ENCODE data around the gene CFAP73.
A peak's percentile ranks its signal among the peaks of the same experiment; 100 is the strongest.

Gene CFAP73

GRCh38 chr12:113195598-113195997 lies 46.1 kb downstream of the CFAP73 start:
- no peak overlapping the region for H3K4me3 ChIP-seq (ENCODE audit: low read depth, low read length)
- no peak for TF ChIP-seq CTCF (IDR thresholded peaks at IDR 0.05; ENCODE audit: low read depth, low read length)
- no peak for DNase-seq (ENCODE audit: low read depth, low spot score)
- in situ Hi-C loops (cut with HindIII; ENCODE audit: low sequenced_read_pairs) = no loop called here

- in situ Hi-C loops (cut with HindIII; ENCODE audit: low sequenced_read_pairs) = no loop called here
- no peak overlapping the region for H3K4me3 ChIP-seq (ENCODE audit: low read depth, low read length)
- no peak for DNase-seq (ENCODE audit: low read depth, low spot score)
- TF ChIP-seq CTCF (IDR thresholded peaks at IDR 0.05; ENCODE audit: low read depth, low read length) = no peak
Observed at GRCh38 chr12:113196582-113196981, 47.1 kb downstream of the CFAP73 start.

GRCh38 chr12:113196990-113197389 lies 47.5 kb downstream of the CFAP73 start:
- DNase-seq (ENCODE audit: low read depth, low spot score) = peak; percentile 76
- H3K4me3 ChIP-seq (ENCODE audit: low read depth, low read length) = no peak overlapping the region
- in situ Hi-C loops (cut with HindIII; ENCODE audit: low sequenced_read_pairs) = no loop called here

GRCh38 chr12:113197518-113198077 lies 48.1 kb downstream of the CFAP73 start:
- DNase-seq (ENCODE audit: low read depth, low spot score) = no peak
- no peak for TF ChIP-seq CTCF (IDR thresholded peaks at IDR 0.05; ENCODE audit: low read depth, low read length)
- no peak overlapping the region for H3K4me3 ChIP-seq (ENCODE audit: low read depth, low read length)
- in situ Hi-C loops (cut with HindIII; ENCODE audit: low sequenced_read_pairs) = no loop called here

More at GRCh38 chr12:113196990-113197389, 47.5 kb downstream of the CFAP73 start:
- peak; percentile 81 for TF ChIP-seq CTCF (IDR thresholded peaks at IDR 0.05; ENCODE audit: low read depth, low read length)

- in situ Hi-C loops (cut with HindIII; ENCODE audit: low sequenced_read_pairs) = no loop called here
- TF ChIP-seq CTCF (IDR thresholded peaks at IDR 0.05; ENCODE audit: low read depth, low read length) = no peak
Observed at GRCh38 chr12:113198296-113198695, 48.8 kb downstream of the CFAP73 start.

GRCh38 chr12:113200021-113200797 lies 50.7 kb downstream of the CFAP73 start:
- in situ Hi-C loops (cut with HindIII; ENCODE audit: low sequenced_read_pairs) = no loop called here
- TF ChIP-seq CTCF (IDR thresholded peaks at IDR 0.05; ENCODE audit: low read depth, low read length) = no peak
- DNase-seq (ENCODE audit: low read depth, low spot score) = no peak
- H3K4me3 ChIP-seq (ENCODE audit: low read depth, low read length) = no peak overlapping the region

More at GRCh38 chr12:113198296-113198695, 48.8 kb downstream of the CFAP73 start:
- H3K4me3 ChIP-seq (ENCODE audit: low read depth, low read length) = no peak overlapping the region
- peak; percentile 23 for DNase-seq (ENCODE audit: low read depth, low spot score)

All from astrocyte of the spinal cord (primary cell).